ENCODE results near the gene KANK2. TPM values are rescaled to one million over a fixed set of nuclear protein-coding genes. Genes with fewer than 3 reads are reported as not detected.
"Not testable (repeated sequence)": the region's sequence is repeated elsewhere in the genome, so short reads cannot be mapped to it uniquely, and the experiment has no call there.

The KANK2 gene
- total RNA-seq, 1 experiment from 2014 or later, result 472 TPM

DNA sequence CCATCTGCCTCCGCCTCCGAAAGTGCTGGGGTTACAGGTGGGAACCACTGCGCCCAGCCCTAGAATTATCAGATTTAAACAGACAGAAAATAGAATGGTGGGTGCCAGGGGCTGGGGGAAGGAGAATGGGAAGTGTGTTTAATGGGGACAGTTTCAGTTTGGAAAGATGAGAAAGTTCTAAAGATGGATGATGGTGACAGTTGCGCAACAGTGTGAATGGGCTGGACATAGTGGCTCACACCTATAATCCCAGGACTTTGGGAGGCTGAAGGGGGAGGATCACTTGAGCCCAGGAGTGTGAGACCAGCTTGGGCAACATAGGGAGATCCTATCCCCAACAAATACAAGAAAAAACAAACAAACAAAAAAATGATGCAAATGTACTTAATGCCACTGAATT is 15.9 kb downstream of the KANK2 start:
- Histone ChIP-seq H3K36me3 (peaks cover 89% of the 10 kb centered on the region), H3K27me3 (replicated peaks) (no peaks in the 10 kb centered on the region), H3K9me3 (replicated peaks) (no peaks in the 10 kb centered on the region), H3K4me3 (no peak overlapping the region), H3K27ac (no peak overlapping the region), H3K4me1 (replicated peaks) (peaks cover 45% of the 10 kb centered on the region)
- no peak for DNase-seq (ENCODE audit: low read depth in 1 of 2, low spot score in 2 of 2)

DNA sequence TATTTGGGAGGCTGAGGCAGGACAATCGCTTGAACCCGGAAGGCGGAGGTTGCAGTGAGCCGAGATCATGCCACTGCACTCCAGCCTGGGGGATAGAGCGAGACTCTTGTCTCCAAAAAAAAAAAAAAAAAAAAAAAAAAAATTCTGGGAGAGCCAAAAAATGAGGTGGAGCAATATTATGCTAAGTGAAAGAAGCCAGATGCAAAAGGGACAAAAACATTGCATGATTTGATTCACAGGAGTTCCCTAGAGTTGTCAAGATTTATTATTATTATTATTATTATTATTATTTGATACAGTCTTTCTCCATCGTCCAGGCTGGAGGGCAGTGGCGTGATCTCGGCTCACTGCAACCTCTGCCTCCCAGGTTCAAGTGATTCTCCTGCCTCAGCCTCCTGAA is 16.4 kb downstream of the KANK2 start:
- H3K9me3 ChIP-seq (replicated peaks); DNase-seq (ENCODE audit: low read depth in 1 of 2, low spot score in 2 of 2); H3K4me3 ChIP-seq; H3K27me3 ChIP-seq (replicated peaks): not testable (repeated sequence)
- peaks cover 45% of the 10 kb centered on the region for H3K4me1 ChIP-seq (replicated peaks)
- H3K36me3 ChIP-seq, result peaks cover 89% of the 10 kb centered on the region
- peak overlapping the region; percentile 99; the same call in 1 of the 2 replicates for H3K27ac ChIP-seq

DNA sequence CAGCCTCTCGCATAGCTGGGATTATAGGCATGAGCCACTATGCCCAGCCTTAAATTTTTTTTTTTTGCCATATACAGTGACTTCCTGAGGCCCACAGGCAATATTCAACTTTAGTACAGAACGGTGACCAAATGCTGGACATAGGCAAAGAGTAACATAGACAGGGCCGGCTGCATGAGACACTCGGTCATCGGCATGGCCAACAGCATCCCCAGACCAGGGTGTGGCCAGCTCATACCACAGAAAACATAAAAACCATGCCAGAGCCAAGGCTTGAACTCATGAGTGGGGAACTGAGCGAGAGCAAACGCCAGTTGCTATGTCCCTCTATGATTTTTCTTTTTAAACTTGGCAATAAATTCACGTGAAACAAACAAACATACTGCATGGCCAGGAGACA is 17.0 kb downstream of the KANK2 start:
- Histone ChIP-seq H3K36me3 (peaks cover 89% of the 10 kb centered on the region), H3K27ac (peak overlapping the region; percentile 99), H3K4me3 (no peak overlapping the region), H3K9me3 (replicated peaks) (no peaks in the 10 kb centered on the region), H3K4me1 (replicated peaks) (peaks cover 45% of the 10 kb centered on the region), H3K27me3 (replicated peaks) (no peaks in the 10 kb centered on the region)
- no peak for DNase-seq (ENCODE audit: low read depth in 1 of 2, low spot score in 2 of 2)

DNA sequence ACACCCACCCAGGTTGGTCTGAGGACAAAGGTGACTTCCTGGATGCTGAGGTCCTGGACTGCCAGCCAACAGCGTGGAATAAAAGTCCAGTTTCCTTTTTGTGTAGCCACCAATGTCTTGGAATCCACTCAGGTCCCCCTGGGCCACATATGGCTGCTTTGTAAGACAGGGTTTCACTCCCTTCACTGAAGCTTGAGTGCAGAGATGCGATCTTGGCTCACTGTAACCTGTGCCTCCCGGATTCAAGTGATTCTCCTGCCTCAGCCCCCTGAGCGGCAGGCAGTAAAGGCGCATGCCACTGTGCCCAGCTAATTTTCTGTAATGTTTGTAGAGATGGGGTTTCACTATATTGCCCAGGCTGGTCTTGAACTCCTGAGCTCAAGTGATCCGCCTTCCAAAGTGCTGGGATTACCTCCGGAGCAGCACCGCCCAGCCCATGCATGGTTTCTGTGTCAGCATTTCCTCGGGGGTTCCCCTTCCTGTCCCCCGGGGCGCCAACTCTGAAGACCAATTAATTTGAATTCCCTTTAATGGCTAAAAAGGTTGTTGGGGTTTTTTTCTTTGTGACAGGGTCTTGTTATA is 17.5 kb downstream of the KANK2 start:
- Histone ChIP-seq H3K27ac (peak overlapping the region; percentile 99), H3K36me3 (peaks cover 89% of the 10 kb centered on the region), H3K27me3 (replicated peaks) (no peaks in the 10 kb centered on the region), H3K4me1 (replicated peaks) (peaks cover 45% of the 10 kb centered on the region), H3K9me3 (replicated peaks) (no peaks in the 10 kb centered on the region), H3K4me3 (no peak overlapping the region)
- DNase-seq (ENCODE audit: low read depth in 1 of 2, low spot score in 2 of 2), result peak; percentile 69 to 72

DNA sequence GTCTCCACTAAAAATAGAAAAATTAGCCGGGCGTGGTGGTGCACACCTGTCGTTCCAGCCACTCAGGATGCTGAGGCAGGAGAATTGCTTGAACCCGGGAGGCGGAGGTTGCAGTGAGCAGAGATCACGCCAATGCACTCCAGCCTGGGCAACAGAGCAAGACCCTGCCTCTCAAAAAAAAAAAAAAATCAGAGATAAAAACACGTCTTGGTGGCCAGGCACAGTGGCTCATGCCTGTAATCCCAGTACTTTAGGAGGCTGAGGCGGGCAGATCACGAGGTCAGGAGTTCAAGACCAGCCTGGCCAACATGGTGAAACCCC is 18.2 kb downstream of the KANK2 start:
- H3K4me3 ChIP-seq; DNase-seq (ENCODE audit: low read depth in 1 of 2, low spot score in 2 of 2); H3K27me3 ChIP-seq (replicated peaks); H3K9me3 ChIP-seq (replicated peaks): not testable (repeated sequence)
- Histone ChIP-seq H3K36me3 (peaks cover 89% of the 10 kb centered on the region), H3K27ac (peak overlapping the region; percentile 99), H3K4me1 (replicated peaks) (peaks cover 45% of the 10 kb centered on the region)

DNA sequence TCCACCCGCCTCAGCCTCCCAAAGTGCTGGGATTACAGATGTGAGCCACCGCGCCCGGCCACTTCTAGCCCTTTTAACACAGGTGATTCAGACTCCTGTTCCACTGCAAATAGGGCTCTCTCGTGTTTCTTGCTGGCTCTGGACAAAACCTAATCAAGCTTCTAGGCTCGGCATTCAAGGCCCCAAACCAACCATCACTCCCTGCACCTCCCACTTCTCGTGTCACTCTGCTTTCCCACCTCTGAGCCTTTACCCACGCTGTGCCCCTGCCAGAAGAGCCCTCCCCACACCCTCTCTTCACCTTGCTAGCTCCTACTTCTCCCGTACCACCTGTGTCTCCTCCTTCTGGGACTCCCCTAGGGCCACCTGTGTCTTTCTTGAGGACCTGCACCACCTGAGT is 19.8 kb downstream of the KANK2 start:
- H3K27me3 ChIP-seq (replicated peaks), result no peaks in the 10 kb centered on the region
- DNase-seq (ENCODE audit: low read depth in 1 of 2, low spot score in 2 of 2), result no peak
- H3K36me3 ChIP-seq, result peaks cover 90% of the 10 kb centered on the region
- peaks cover 45% of the 10 kb centered on the region for H3K4me1 ChIP-seq (replicated peaks)
- H3K9me3 ChIP-seq (replicated peaks), result no peaks in the 10 kb centered on the region
- peak overlapping the region; percentile 99 for H3K27ac ChIP-seq
- H3K4me3 ChIP-seq, result no peak overlapping the region

DNA sequence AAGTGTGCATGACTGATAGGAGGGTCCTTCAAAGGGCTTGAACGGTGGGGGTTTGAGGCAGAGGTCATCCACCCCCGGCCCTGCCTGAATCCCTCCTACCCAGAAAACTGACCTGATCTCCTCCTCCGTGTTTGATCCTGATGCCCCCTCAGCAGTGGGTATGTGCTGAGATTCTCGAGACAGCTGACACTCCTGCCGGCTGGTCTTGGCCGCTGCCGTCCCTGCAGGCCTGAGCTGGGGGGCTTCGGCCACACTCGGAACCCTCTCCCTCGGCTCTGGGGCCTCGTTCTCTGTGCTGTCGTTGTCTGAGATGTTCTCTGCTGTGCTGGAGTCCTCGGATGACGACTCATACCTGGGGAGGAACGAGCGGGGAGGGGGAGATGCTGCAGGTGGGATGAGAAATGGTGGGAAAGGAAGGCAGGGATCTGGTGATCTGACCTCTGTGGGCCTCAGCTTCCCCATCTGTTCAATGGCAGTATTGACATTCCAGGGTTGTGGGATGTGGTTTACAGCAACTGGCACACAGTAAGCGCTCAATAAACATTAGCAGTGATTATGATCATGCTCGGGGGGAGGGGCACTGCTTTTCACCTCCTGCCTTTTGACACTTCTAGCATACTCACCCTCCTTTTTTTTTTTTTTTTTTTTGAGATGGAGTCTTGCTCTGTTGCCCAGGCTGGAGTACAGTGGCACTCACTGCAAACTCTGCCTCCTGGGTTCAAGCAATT is 20.7 kb downstream of the KANK2 start:
- H3K27ac ChIP-seq, result peak overlapping the region; percentile 99
- H3K4me3 ChIP-seq, result no peak overlapping the region
- no peak for DNase-seq (ENCODE audit: low read depth in 1 of 2, low spot score in 2 of 2)
- H3K36me3 ChIP-seq, result peaks cover 91% of the 10 kb centered on the region
- H3K27me3 ChIP-seq (replicated peaks), result no peaks in the 10 kb centered on the region
- H3K9me3 ChIP-seq (replicated peaks), result no peaks in the 10 kb centered on the region
- H3K4me1 ChIP-seq (replicated peaks), result peaks cover 52% of the 10 kb centered on the region

DNA sequence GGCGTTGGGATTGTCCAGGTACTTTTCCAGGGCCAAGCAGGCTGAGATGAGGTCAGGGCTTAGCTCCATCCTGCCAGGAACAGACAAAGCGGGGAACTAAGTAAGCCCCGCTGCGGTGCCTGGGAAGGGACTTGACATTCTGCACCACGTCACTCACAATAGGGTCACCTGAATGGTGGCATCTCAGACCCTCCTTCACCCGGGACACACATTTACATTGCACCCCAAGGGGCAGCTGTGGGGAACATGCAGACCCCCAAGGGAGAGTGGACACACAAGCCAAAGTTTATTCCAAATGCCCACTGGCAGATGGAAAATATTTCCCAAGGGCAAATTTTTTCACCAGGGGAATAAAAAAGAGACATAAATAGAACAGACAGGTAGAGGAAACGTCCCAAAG is 21.4 kb downstream of the KANK2 start:
- Histone ChIP-seq H3K4me3 (no peak overlapping the region), H3K36me3 (peaks cover 94% of the 10 kb centered on the region), H3K4me1 (replicated peaks) (peaks cover 54% of the 10 kb centered on the region), H3K9me3 (replicated peaks) (no peaks in the 10 kb centered on the region), H3K27me3 (replicated peaks) (no peaks in the 10 kb centered on the region), H3K27ac (no peak overlapping the region)
- no peak for DNase-seq (ENCODE audit: low read depth in 1 of 2, low spot score in 2 of 2)

DNA sequence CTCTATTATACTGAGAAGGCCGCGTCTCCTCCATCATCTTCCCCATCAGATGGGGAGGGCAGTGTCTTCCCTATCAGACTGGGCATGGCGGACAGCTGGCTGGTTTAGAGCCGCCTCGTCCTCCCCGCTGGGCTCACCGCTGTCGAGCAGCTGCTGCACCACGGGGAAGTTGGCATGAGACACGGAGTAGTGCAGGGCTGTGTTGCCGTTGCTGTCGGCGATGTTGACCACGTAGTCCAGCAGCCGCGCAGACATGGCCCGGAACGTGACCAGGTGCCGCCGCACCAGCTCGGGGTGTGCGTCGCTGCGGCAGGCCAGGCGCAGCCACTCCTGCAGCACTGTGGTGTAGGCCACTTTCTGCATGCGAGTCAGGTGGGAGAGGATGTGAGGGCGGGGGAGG is 23.0 kb downstream of the KANK2 start:
- peaks cover 55% of the 10 kb centered on the region for H3K4me1 ChIP-seq (replicated peaks)
- no peak overlapping the region for H3K27ac ChIP-seq
- no peak for DNase-seq (ENCODE audit: low read depth in 1 of 2, low spot score in 2 of 2)
- no peaks in the 10 kb centered on the region for H3K9me3 ChIP-seq (replicated peaks)
- H3K27me3 ChIP-seq (replicated peaks), result no peaks in the 10 kb centered on the region
- no peak overlapping the region for H3K4me3 ChIP-seq
- H3K36me3 ChIP-seq, result peaks cover 95% of the 10 kb centered on the region

DNA sequence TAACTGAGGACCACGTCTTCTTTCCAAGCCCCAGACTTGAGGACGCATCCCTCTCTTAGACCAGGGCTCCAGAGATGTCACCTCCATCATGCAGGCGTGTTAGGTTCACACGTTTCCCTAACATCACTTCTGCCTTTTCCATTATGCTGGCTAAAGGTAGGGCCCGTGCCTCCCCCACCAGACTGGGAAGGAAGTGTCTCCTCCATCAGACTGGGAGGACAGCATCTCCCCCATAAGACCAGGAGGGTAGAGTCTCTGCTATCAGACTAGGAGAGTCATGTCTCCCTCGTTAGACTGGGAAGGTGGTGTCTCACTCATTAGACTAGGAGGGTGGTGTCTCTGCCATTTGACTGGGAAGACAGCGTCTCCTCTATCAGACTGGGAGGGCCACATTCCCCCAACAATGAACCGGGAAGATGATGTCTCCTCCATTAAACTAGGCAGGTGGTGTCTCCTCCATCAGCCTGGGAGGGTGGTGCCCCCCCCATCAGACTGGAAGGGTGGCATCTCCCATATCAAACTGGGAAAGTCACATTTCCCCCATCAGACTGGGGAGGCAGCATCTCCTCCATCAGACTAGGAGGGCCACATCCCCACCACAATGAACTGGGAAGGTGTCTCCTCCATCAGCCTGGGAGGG is 23.7 kb downstream of the KANK2 start:
- Histone ChIP-seq H3K9me3 (replicated peaks) (no peaks in the 10 kb centered on the region), H3K4me3 (no peak overlapping the region), H3K27me3 (replicated peaks) (no peaks in the 10 kb centered on the region), H3K4me1 (replicated peaks) (peaks cover 54% of the 10 kb centered on the region), H3K27ac (no peak overlapping the region), H3K36me3 (peaks cover 94% of the 10 kb centered on the region)
- no peak for DNase-seq (ENCODE audit: low read depth in 1 of 2, low spot score in 2 of 2)

DNA sequence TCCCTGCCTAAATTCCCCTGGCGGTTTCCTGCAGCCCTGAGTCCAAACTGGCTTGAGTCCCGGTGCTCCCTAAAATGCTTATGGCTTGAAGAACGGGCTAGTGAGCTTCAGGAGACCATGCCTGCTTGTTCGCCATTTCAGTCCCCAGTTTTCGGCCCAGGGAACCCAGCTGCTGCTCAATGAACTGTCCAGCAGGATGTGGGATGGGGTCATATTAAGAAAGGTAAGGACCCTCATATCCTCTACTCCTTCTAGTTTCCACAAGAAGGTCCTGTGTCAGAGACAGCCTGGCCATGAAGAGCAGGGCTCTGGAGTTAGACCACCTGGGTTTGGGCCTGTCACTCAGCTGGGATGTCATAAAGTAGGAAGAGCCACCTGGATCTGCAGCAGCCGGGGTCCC is 24.8 kb downstream of the KANK2 start:
- H3K9me3 ChIP-seq (replicated peaks), result no peaks in the 10 kb centered on the region
- H3K27ac ChIP-seq, result no peak overlapping the region
- peaks cover 56% of the 10 kb centered on the region for H3K4me1 ChIP-seq (replicated peaks)
- H3K27me3 ChIP-seq (replicated peaks), result no peaks in the 10 kb centered on the region
- no peak for DNase-seq (ENCODE audit: low read depth in 1 of 2, low spot score in 2 of 2)
- H3K36me3 ChIP-seq, result peaks cover 97% of the 10 kb centered on the region
- no peak overlapping the region for H3K4me3 ChIP-seq

DNA sequence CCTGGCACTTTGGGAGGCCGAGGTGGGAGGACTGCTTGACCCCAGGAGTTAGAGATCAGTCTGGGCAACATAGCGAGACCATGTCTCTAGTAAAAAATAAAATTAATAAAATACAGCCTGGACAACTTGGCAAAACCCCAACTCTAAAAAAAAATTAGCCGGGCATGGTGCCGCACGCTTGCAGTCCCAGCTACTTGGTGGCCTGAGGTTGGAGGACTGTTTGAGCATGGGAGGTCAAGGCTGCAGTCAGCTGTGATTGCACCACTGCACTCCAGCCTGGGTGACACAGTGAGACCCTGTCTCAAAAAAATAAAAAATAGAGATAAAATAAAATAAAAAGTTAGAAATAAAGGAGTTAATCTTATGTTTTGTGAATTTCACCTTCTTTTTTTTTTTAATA is 26.2 kb downstream of the KANK2 start:
- Histone ChIP-seq H3K27me3 (replicated peaks) (no peaks in the 10 kb centered on the region), H3K36me3 (peaks cover 97% of the 10 kb centered on the region), H3K27ac (peak overlapping the region; percentile 23; the same call in 1 of the 2 replicates), H3K9me3 (replicated peaks) (no peaks in the 10 kb centered on the region), H3K4me3 (no peak overlapping the region), H3K4me1 (replicated peaks) (peaks cover 51% of the 10 kb centered on the region)
- no peak for DNase-seq (ENCODE audit: low read depth in 1 of 2, low spot score in 2 of 2)

DNA sequence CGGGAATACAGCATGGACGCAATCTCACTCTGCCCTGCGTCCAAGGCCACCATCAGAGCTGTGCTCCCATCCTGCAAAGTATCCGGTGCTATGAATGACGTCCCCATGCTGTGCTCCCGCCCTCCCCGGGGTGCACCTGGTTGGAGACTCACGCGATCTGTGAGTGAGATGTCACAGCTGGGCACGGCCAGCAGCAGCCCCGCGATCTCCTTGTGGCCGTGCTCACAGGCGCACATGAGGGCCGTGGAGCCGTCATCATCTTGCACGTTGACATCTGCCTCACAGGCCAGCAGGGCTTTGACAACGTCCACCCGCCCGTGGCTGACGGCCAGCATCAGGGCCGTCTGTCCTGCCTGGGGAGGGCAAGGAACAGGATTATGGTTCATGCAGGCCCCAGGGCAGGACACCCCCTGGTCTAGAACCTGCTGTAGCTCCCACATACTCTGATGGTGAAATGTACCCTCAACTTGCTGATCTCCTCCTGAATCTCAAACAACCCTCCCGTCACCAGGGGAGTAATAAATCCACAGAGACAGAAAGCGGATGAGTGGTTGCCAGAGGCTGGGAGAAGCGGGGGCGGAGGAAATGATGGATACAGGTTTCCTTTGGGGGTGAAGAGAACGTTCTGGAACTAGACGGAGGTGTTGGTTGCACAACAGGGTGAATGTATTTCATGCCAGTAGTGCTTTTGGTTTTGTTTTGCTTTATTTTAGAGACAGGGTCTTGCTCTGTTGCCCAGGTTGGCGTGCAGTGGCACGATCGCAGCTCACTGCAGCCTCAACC is 27.3 kb downstream of the KANK2 start:
- Histone ChIP-seq H3K27ac (peak overlapping the region; percentile 3; the same call in 1 of the 2 replicates), H3K27me3 (replicated peaks) (no peaks in the 10 kb centered on the region), H3K9me3 (replicated peaks) (no peaks in the 10 kb centered on the region), H3K4me3 (no peak overlapping the region), H3K36me3 (peaks cover 97% of the 10 kb centered on the region), H3K4me1 (replicated peaks) (peaks cover 56% of the 10 kb centered on the region)
- no peak for DNase-seq (ENCODE audit: low read depth in 1 of 2, low spot score in 2 of 2)

DNA sequence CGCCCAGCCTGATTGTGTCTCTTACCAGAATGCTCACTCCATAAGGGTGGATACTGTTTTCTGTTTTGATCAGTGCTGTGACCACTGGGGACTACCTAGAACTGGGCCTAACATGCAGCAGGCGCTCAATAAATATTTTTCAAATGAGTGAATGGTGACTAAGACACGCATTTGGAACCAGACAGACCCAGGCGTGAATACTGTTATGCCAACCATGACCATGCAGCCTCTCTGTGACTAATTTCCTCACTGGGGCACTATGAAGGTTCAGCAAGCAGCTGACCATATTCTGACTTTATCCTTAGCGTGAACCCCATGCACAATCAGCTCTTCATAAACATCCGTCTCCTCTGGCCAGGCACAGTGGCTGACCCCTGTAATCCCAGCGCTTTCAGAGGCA is 28.8 kb downstream of the KANK2 start:
- Histone ChIP-seq H3K4me3 (no peak overlapping the region), H3K9me3 (replicated peaks) (no peaks in the 10 kb centered on the region), H3K4me1 (replicated peaks) (peaks cover 56% of the 10 kb centered on the region), H3K27ac (peak overlapping the region; percentile 72), H3K27me3 (replicated peaks) (no peaks in the 10 kb centered on the region), H3K36me3 (peaks cover 97% of the 10 kb centered on the region)
- DNase-seq (ENCODE audit: low read depth in 1 of 2, low spot score in 2 of 2), result peak; percentile 91 to 92
